CD4-positive, CD25-positive, alpha-beta regulatory T cell (primary cell): ENCODE measurements around the gene PPIP5K2. TPM values are rescaled to one million over a fixed set of nuclear protein-coding genes. Genes with fewer than 3 reads are reported as not detected.

Source experiments
- ATAC-seq, 2 donors: fragments of 150-1000 bp; cut with Tn5 transposase; one replicate each; pipeline ENCODE4 v1.10.0; 2021; ENCODE audit warnings: low read depth in 2 of 2, moderate number of reproducible peaks in 2 of 2, moderate library complexity in 1 of 2
- DNase-seq, 3 donors: peaks; one replicate each; pipeline versions ENCODE4 v3.0.0 to v3.0.0-alpha.2; 2012 to 2022; ENCODE audit warnings: mixed read lengths in 1 of 3
- H3K27ac ChIP-seq: one replicate; pipeline ENCODE4 v1.7.0; 2013; ENCODE audit warnings: mild to moderate bottlenecking, low read length; ENCODE audit not compliant: insufficient read depth, poor library complexity, severe bottlenecking
- H3K27me3 ChIP-seq: one replicate; pipeline ENCODE4 v1.7.0; 2013; ENCODE audit warnings: low read length; ENCODE audit not compliant: control insufficient read depth, insufficient read depth
- H3K36me3 ChIP-seq: one replicate; pipeline ENCODE4 v1.7.0; 2013; ENCODE audit warnings: mild to moderate bottlenecking, low read length, moderate library complexity; ENCODE audit not compliant: control insufficient read depth, insufficient read depth
- H3K4me1 ChIP-seq: 2 replicates; pipeline ENCODE4 v1.7.0; 2013; ENCODE audit warnings: mild to moderate bottlenecking, low read length; ENCODE audit not compliant: insufficient read depth, control insufficient read depth, poor library complexity, severe bottlenecking
- H3K4me3 ChIP-seq: one replicate; pipeline ENCODE4 v1.7.0; 2013; ENCODE audit warnings: low read depth, mild to moderate bottlenecking, low read length, moderate library complexity
- H3K9me3 ChIP-seq, 2 experiments: 1 replicate in 1 of 2; 2 replicates in 1 of 2; pipeline ENCODE4 v1.7.0; 2013; ENCODE audit warnings: low read length in 2 of 2, mild to moderate bottlenecking in 1 of 2, moderate library complexity in 1 of 2; ENCODE audit not compliant: control insufficient read depth in 2 of 2
- H3K27ac Mint-ChIP-seq, 3 donors: one replicate each; pipeline ENCODE4 v1.8.0; 2020 to 2022; ENCODE audit warnings: mild to moderate bottlenecking in 3 of 3, mixed read lengths in 3 of 3, moderate library complexity in 2 of 3
- H3K27me3 Mint-ChIP-seq: one replicate; pipeline ENCODE4 v1.8.0; 2022; ENCODE audit warnings: mild to moderate bottlenecking, mixed read lengths
- H3K36me3 Mint-ChIP-seq: one replicate; pipeline ENCODE4 v1.8.0; 2020; ENCODE audit warnings: mixed read lengths
- H3K4me1 Mint-ChIP-seq, 4 donors: one replicate each; pipeline ENCODE4 v1.8.0; 2020 to 2022; ENCODE audit warnings: mixed read lengths in 4 of 4, mild to moderate bottlenecking in 1 of 4
- H3K4me3 Mint-ChIP-seq, 4 donors: one replicate each; pipeline ENCODE4 v1.8.0; 2020 to 2022; ENCODE audit warnings: mild to moderate bottlenecking in 4 of 4, mixed read lengths in 4 of 4, moderate library complexity in 3 of 4
- H3K9me3 Mint-ChIP-seq, 7 donors: one replicate each; pipeline ENCODE4 v1.8.0; 2020 to 2022; ENCODE audit warnings: mixed read lengths in 7 of 7, mild to moderate bottlenecking in 3 of 7, moderate library complexity in 2 of 7
- polyA plus RNA-seq, 4 donors: library from polyadenylated mRNA; unstranded; fragments of 300-500 nt; fragmentation: Illumina TruSeq; gene quantifications; one replicate each; pipeline ENCODE4 v1.2.3, GENCODE V29; 2021
- total RNA-seq: library from RNA; stranded (reverse); gene quantifications from one replicate; pipeline ENCODE4 v1.2.3, GENCODE V29; 2022

Gene PPIP5K2
- total and polyA plus RNA-seq, 5 donors from 2014 or later, result 23.9 to 47.5 (median 24.3) TPM

GRCh38 chr5:103247118-103247517 lies 127.0 kb downstream of the PPIP5K2 start:
- H3K9me3 Mint-ChIP-seq, result peaks cover 0 to 8% (median under 1%) of the 10 kb centered on the region in 7 donors
- Histone ChIP-seq H3K27ac (no peak overlapping the region), H3K36me3 (no peaks in the 10 kb centered on the region), H3K9me3 (no peaks in the 10 kb centered on the region), H3K4me3 (no peak overlapping the region), H3K4me1 (no peaks in the 10 kb centered on the region), H3K27me3 (peaks cover 35% of the 10 kb centered on the region)
- peaks cover 0 to 4% (median 3%) of the 10 kb centered on the region in 4 donors for H3K4me1 Mint-ChIP-seq
- H3K27me3 Mint-ChIP-seq, result peaks cover 88% of the 10 kb centered on the region
- H3K36me3 Mint-ChIP-seq, result no peaks in the 10 kb centered on the region
- DNase-seq (no peak), ATAC-seq (no peak)
- H3K27ac Mint-ChIP-seq, result no peak overlapping the region
- H3K4me3 Mint-ChIP-seq, result no peak overlapping the region

- H3K27ac Mint-ChIP-seq, result no peak overlapping the region
- peaks cover 86% of the 10 kb centered on the region for H3K27me3 Mint-ChIP-seq
- no peak for ATAC-seq
- H3K9me3 ChIP-seq, result no peaks in the 10 kb centered on the region
- H3K4me3 ChIP-seq, result no peak overlapping the region
- H3K4me1 Mint-ChIP-seq, result peaks cover 0 to 4% (median 3%) of the 10 kb centered on the region in 4 donors
- DNase-seq, result no peak
- peaks cover 49% of the 10 kb centered on the region for H3K27me3 ChIP-seq
- H3K27ac ChIP-seq, result no peak overlapping the region
- H3K36me3 ChIP-seq, result no peaks in the 10 kb centered on the region
- H3K36me3 Mint-ChIP-seq, result no peaks in the 10 kb centered on the region
- no peak overlapping the region for H3K4me3 Mint-ChIP-seq
- peaks cover 0 to 6% (median 0%) of the 10 kb centered on the region in 7 donors for H3K9me3 Mint-ChIP-seq
- no peaks in the 10 kb centered on the region for H3K4me1 ChIP-seq
Observed at GRCh38 chr5:103249068-103249467, 129.0 kb downstream of the PPIP5K2 start.

GRCh38 chr5:103254921-103255320 lies 134.8 kb downstream of the PPIP5K2 start:
- H3K4me3 Mint-ChIP-seq, result peak overlapping the region in 1 of 4 donors; percentile 23
- peaks cover 0 to 7% (median 4%) of the 10 kb centered on the region in 4 donors for H3K4me1 Mint-ChIP-seq
- ATAC-seq (no peak), DNase-seq (no peak)
- H3K36me3 ChIP-seq, result no peaks in the 10 kb centered on the region
- no peak overlapping the region for H3K27ac ChIP-seq
- H3K9me3 ChIP-seq, result no peaks in the 10 kb centered on the region
- H3K27me3 ChIP-seq, result peaks cover 30% of the 10 kb centered on the region
- no peak overlapping the region for H3K27ac Mint-ChIP-seq
- peaks cover 0 to 4% (median 0%) of the 10 kb centered on the region in 7 donors for H3K9me3 Mint-ChIP-seq
- peaks cover 8% of the 10 kb centered on the region for H3K4me1 ChIP-seq
- peaks cover 46% of the 10 kb centered on the region for H3K27me3 Mint-ChIP-seq
- H3K36me3 Mint-ChIP-seq, result no peaks in the 10 kb centered on the region
- no peak overlapping the region for H3K4me3 ChIP-seq

GRCh38 chr5:103255691-103256090 lies 135.6 kb downstream of the PPIP5K2 start:
- ATAC-seq (no peak), DNase-seq (no peak)
- Mint-ChIP-seq H3K36me3 (no peaks in the 10 kb centered on the region), H3K4me1 (peaks cover 1 to 14% (median 9%) of the 10 kb centered on the region in 4 donors), H3K4me3 (peak overlapping the region in 1 of 4 donors; percentile 6), H3K27ac (no peak overlapping the region), H3K27me3 (peaks cover 39% of the 10 kb centered on the region), H3K9me3 (peaks cover 0 to 4% (median 0%) of the 10 kb centered on the region in 7 donors)
- Histone ChIP-seq H3K36me3 (no peaks in the 10 kb centered on the region), H3K9me3 (no peaks in the 10 kb centered on the region), H3K27ac (no peak overlapping the region), H3K4me3 (no peak overlapping the region), H3K27me3 (peaks cover 28% of the 10 kb centered on the region), H3K4me1 (peaks cover 15% of the 10 kb centered on the region)

- Mint-ChIP-seq H3K4me3 (peak overlapping the region in 1 of 4 donors; percentile 6), H3K27me3 (peaks cover 34% of the 10 kb centered on the region), H3K27ac (no peak overlapping the region), H3K36me3 (no peaks in the 10 kb centered on the region), H3K4me1 (peaks cover 6 to 19% (median 14%) of the 10 kb centered on the region in 4 donors), H3K9me3 (peaks cover 0 to 2% (median 0%) of the 10 kb centered on the region in 7 donors)
- peaks cover 26% of the 10 kb centered on the region for H3K27me3 ChIP-seq
- no peaks in the 10 kb centered on the region for H3K36me3 ChIP-seq
- H3K9me3 ChIP-seq, result no peaks in the 10 kb centered on the region
- no peak overlapping the region for H3K27ac ChIP-seq
- ATAC-seq (no peak), DNase-seq (no peak)
- H3K4me3 ChIP-seq, result no peak overlapping the region
- peaks cover 20% of the 10 kb centered on the region for H3K4me1 ChIP-seq
Observed at GRCh38 chr5:103256178-103256577, 136.1 kb downstream of the PPIP5K2 start.

GRCh38 chr5:103258368-103258956 lies 138.4 kb downstream of the PPIP5K2 start, which contains the start of gene MACIR:
TSS of gene MACIR (plus strand) at chr5:103258763. CDS start at chr5:103275920, 17,157 bp downstream.
- Mint-ChIP-seq H3K27me3 (peaks cover 19% of the 10 kb centered on the region), H3K9me3 (peaks cover 0 to 2% (median 0%) of the 10 kb centered on the region in 7 donors), H3K4me1 (peaks cover 13 to 35% (median 20%) of the 10 kb centered on the region in 4 donors), H3K27ac (peak within 1 kb of the TSS in 2 of 3 donors; percentile 62 to 67), H3K36me3 (no peaks in the 10 kb centered on the region), H3K4me3 (peak within 1 kb of the TSS; percentile 87 to 97 (median 93))
- Histone ChIP-seq H3K4me3 (peak within 1 kb of the TSS; percentile 73), H3K4me1 (peaks cover 22% of the 10 kb centered on the region), H3K27me3 (peaks cover 16% of the 10 kb centered on the region), H3K36me3 (no peaks in the 10 kb centered on the region), H3K27ac (peak within 1 kb of the TSS; percentile 70), H3K9me3 (no peaks in the 10 kb centered on the region)
- ATAC-seq (peak; percentile 92 to 94), DNase-seq (peak; percentile 90 to 99 (median 91))

GRCh38 chr5:103258957-103259704 lies 139.0 kb downstream of the PPIP5K2 start:
- peaks cover 0 to 2% (median 0%) of the 10 kb centered on the region in 7 donors for H3K9me3 Mint-ChIP-seq
- no peak overlapping the region for H3K4me3 ChIP-seq
- H3K36me3 ChIP-seq, result no peaks in the 10 kb centered on the region
- H3K4me1 Mint-ChIP-seq, result peaks cover 17 to 39% (median 20%) of the 10 kb centered on the region in 4 donors
- DNase-seq (peak; percentile 52 to 80 (median 71)), ATAC-seq (peak; percentile 50 to 54)
- H3K36me3 Mint-ChIP-seq, result no peaks in the 10 kb centered on the region
- peaks cover 10% of the 10 kb centered on the region for H3K27me3 ChIP-seq
- H3K4me1 ChIP-seq, result peaks cover 22% of the 10 kb centered on the region
- H3K27ac Mint-ChIP-seq, result peak overlapping the region in 2 of 3 donors; percentile 62 to 67
- H3K9me3 ChIP-seq, result no peaks in the 10 kb centered on the region
- H3K4me3 Mint-ChIP-seq, result peak overlapping the region; percentile 87 to 97 (median 93)
- peaks cover 12% of the 10 kb centered on the region for H3K27me3 Mint-ChIP-seq
- peak overlapping the region; percentile 70 for H3K27ac ChIP-seq
